Measurements from ENCODE around the gene STUM. TPM values are rescaled to one million over a fixed set of nuclear protein-coding genes. Genes with fewer than 3 reads are reported as not detected.

The STUM gene
- polyA plus RNA-seq, 1 donor (not counting 4 experiments of a cell fraction or from before 2014, with no cell fraction given): 0.01 TPM

DNA sequence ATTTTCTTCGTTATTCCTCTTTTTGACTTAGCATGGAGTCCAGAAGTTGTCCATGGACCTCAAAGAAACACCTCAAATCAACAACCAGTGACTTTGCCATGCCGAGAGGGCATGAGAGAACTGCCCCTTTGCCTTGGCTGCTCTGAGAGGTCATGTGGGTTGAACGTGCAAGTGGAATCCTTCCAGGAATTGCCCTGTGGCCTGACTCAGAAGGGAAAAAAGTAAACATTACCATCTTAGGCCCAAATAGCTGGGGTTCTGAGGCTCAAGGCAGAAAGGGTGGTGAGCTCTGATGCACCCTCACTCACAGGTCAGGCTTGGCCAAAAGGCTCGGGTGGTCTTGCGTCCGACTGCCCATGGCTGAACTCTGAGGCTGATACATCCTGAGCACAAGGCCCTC lies 15.1 kb downstream of the STUM start:
- TF ChIP-seq CTCF (optimal IDR thresholded peaks at IDR 0.05 in 1 of 3, IDR thresholded peaks at IDR 0.05 in 1 of 3, conservative IDR thresholded peaks at IDR 0.05 in 1 of 3; ENCODE audit: extremely low read depth in 1 of 3, insufficient read depth in 2 of 3, low read length in 3 of 3): no peak
- no peak for TF ChIP-seq EZH2 (IDR thresholded peaks at IDR 0.05; ENCODE audit: low read length)
- Histone ChIP-seq H3K9me3 (ENCODE audit: control insufficient read depth, low read depth, low read length) (no peaks in the 10 kb centered on the region), H3K79me2 (ENCODE audit: control insufficient read depth, insufficient read depth, low read length) (no peaks in the 10 kb centered on the region), H3K36me3 (ENCODE audit: control insufficient read depth in 2 of 2, extremely low read depth in 1 of 2, insufficient read depth in 2 of 2, low read length in 2 of 2) (no peaks in the 10 kb centered on the region), H3K4me3 (ENCODE audit: control insufficient read depth in 2 of 3, extremely low read depth in 1 of 3, insufficient read depth in 2 of 3, low read depth in 1 of 3, low read length in 3 of 3) (no peak overlapping the region), H3K9ac (ENCODE audit: control insufficient read depth, extremely low read depth, insufficient read depth, low read length) (no peak overlapping the region), H3K27me3 (ENCODE audit: control insufficient read depth, extremely low read depth, insufficient read depth, low read length) (peaks cover 28% of the 10 kb centered on the region), H4K20me1 (ENCODE audit: control insufficient read depth, extremely low read depth, insufficient read depth, low read length) (no peaks in the 10 kb centered on the region), H3K4me2 (ENCODE audit: control insufficient read depth, extremely low read depth, insufficient read depth, low read depth, low read length) (no peak overlapping the region), H3K9me1 (ENCODE audit: control insufficient read depth, extremely low read depth, insufficient read depth, low read length) (no peaks in the 10 kb centered on the region), H3K4me1 (ENCODE audit: control insufficient read depth, extremely low read depth, insufficient read depth, low read length) (no peaks in the 10 kb centered on the region), H3K27ac (ENCODE audit: control insufficient read depth, insufficient read depth, low read length) (no peak overlapping the region), H2AFZ (ENCODE audit: control insufficient read depth, low read length) (no peak overlapping the region)
- FAIRE-seq (no peak), DNase-seq (ENCODE audit: low read depth, low spot score) (no peak)
- dilution Hi-C loops (cut with MboI; ENCODE audit: extremely low pct_ligation_motif_present, low sequenced_read_pairs): no loop called here

DNA sequence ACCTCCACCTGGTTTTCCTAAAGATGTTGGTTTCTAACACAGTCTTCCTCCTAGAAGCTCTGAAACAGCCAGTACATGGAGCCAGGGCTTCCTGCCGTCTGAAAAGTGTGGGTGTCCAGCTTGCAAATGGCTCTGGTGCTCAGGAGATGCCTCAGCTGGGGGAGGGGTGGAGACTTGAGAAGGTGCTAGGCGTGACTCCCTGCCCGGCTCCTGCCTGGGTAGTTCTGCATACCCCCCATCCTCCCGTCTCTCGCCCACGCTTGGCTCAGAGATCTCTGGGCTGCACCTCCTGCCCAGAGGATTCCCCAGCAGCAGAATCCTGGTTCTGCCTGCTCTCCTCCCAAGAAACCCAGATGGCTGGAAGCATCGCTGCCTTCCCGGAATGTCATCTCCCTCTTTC lies 16.9 kb downstream of the STUM start:
- no peak overlapping the region for H3K4me2 ChIP-seq (ENCODE audit: control insufficient read depth, extremely low read depth, insufficient read depth, low read depth, low read length)
- H3K36me3 ChIP-seq (ENCODE audit: control insufficient read depth in 2 of 2, extremely low read depth in 1 of 2, insufficient read depth in 2 of 2, low read length in 2 of 2): no peaks in the 10 kb centered on the region
- no peaks in the 10 kb centered on the region for H3K4me1 ChIP-seq (ENCODE audit: control insufficient read depth, extremely low read depth, insufficient read depth, low read length)
- no peaks in the 10 kb centered on the region for H3K79me2 ChIP-seq (ENCODE audit: control insufficient read depth, insufficient read depth, low read length)
- H4K20me1 ChIP-seq (ENCODE audit: control insufficient read depth, extremely low read depth, insufficient read depth, low read length): no peaks in the 10 kb centered on the region
- H3K9me3 ChIP-seq (ENCODE audit: control insufficient read depth, low read depth, low read length): no peaks in the 10 kb centered on the region
- no peak overlapping the region for H2AFZ ChIP-seq (ENCODE audit: control insufficient read depth, low read length)
- H3K9ac ChIP-seq (ENCODE audit: control insufficient read depth, extremely low read depth, insufficient read depth, low read length): no peak overlapping the region
- H3K9me1 ChIP-seq (ENCODE audit: control insufficient read depth, extremely low read depth, insufficient read depth, low read length): no peaks in the 10 kb centered on the region
- TF ChIP-seq CTCF (optimal IDR thresholded peaks at IDR 0.05 in 1 of 3, IDR thresholded peaks at IDR 0.05 in 1 of 3, conservative IDR thresholded peaks at IDR 0.05 in 1 of 3; ENCODE audit: extremely low read depth in 1 of 3, insufficient read depth in 2 of 3, low read length in 3 of 3) (no peak), EZH2 (IDR thresholded peaks at IDR 0.05; ENCODE audit: low read length) (no peak)
- H3K27ac ChIP-seq (ENCODE audit: control insufficient read depth, insufficient read depth, low read length): no peak overlapping the region
- dilution Hi-C loops (cut with MboI; ENCODE audit: extremely low pct_ligation_motif_present, low sequenced_read_pairs): no loop called here
- H3K27me3 ChIP-seq (ENCODE audit: control insufficient read depth, extremely low read depth, insufficient read depth, low read length): peaks cover 35% of the 10 kb centered on the region
- no peak for FAIRE-seq
- no peak overlapping the region for H3K4me3 ChIP-seq (ENCODE audit: control insufficient read depth in 2 of 3, extremely low read depth in 1 of 3, insufficient read depth in 2 of 3, low read depth in 1 of 3, low read length in 3 of 3)
- DNase-seq (ENCODE audit: low read depth, low spot score): no peak

All from keratinocyte (primary cell).